Keratinocyte (primary cell): ENCODE results near the gene ZNF142. TPM values are rescaled to one million over a fixed set of nuclear protein-coding genes. Genes with fewer than 3 reads are reported as not detected.
A peak's percentile ranks its signal among the peaks of the same experiment; 100 is the strongest.

Source experiments
- DNase-seq: peaks from one replicate; pipeline ENCODE4 v3.0.0-alpha.2; 2011; ENCODE audit warnings: low read depth, missing footprints, low spot score
- FAIRE-seq: peaks from 2 replicates; lab custom pipeline; 2011; peaks lifted over from hg19 to GRCh38; lab: Jason Lieb, UNC
- H2AFZ ChIP-seq: 2 replicates; pipeline ENCODE4 v1.6.0; 2012; ENCODE audit warnings: low read length, control low read depth, inconsistent platforms; ENCODE audit not compliant: control insufficient read depth
- H3K27ac ChIP-seq: 2 replicates; pipeline ENCODE4 v1.5.1; 2011; ENCODE audit warnings: low read length; ENCODE audit not compliant: control insufficient read depth, insufficient read depth
- H3K27me3 ChIP-seq: 3 replicates; pipeline ENCODE4 v1.6.0; 2011; ENCODE audit warnings: low read length; ENCODE audit not compliant: control insufficient read depth, insufficient read depth; ENCODE audit errors: extremely low read depth
- H3K36me3 ChIP-seq, 2 experiments: 2 replicates in 1 of 2; 3 replicates in 1 of 2; pipeline ENCODE4 v1.5.1; 2011; ENCODE audit warnings: low read length in 2 of 2, mild to moderate bottlenecking in 1 of 2; ENCODE audit not compliant: control insufficient read depth in 2 of 2, insufficient read depth in 2 of 2; ENCODE audit errors: extremely low read depth in 1 of 2
- H3K4me1 ChIP-seq: 3 replicates; pipeline ENCODE4 v1.5.1; 2011; ENCODE audit warnings: low read length; ENCODE audit not compliant: control insufficient read depth, insufficient read depth; ENCODE audit errors: extremely low read depth
- H3K4me2 ChIP-seq: 3 replicates; pipeline ENCODE4 v1.6.0; 2011; ENCODE audit warnings: low read depth, low read length; ENCODE audit not compliant: control insufficient read depth, insufficient read depth; ENCODE audit errors: extremely low read depth
- H3K4me3 ChIP-seq, 3 experiments: fragments of 200-600 bp in 1 of 3; sonication (generic) in 1 of 3; 2 replicates in 2 of 3; 3 replicates in 1 of 3; pipeline ENCODE4 v1.5.1; 2011 to 2016; ENCODE audit warnings: low read length in 3 of 3, mild to moderate bottlenecking in 3 of 3, control low read depth in 2 of 3, inconsistent platforms in 1 of 3, low read depth in 1 of 3, mixed read lengths in 1 of 3, mixed run types in 1 of 3, moderate library complexity in 1 of 3; ENCODE audit not compliant: control insufficient read depth in 2 of 3, insufficient read depth in 2 of 3; ENCODE audit errors: extremely low read depth in 1 of 3
- H3K79me2 ChIP-seq: 2 replicates; pipeline ENCODE4 v1.6.0; 2012; ENCODE audit warnings: low read length; ENCODE audit not compliant: control insufficient read depth, insufficient read depth
- H3K9ac ChIP-seq: 3 replicates; pipeline ENCODE4 v1.6.0; 2011; ENCODE audit warnings: low read length; ENCODE audit not compliant: control insufficient read depth, insufficient read depth; ENCODE audit errors: extremely low read depth
- H3K9me1 ChIP-seq: 3 replicates; pipeline ENCODE4 v1.6.0; 2011; ENCODE audit warnings: low read length; ENCODE audit not compliant: control insufficient read depth, insufficient read depth; ENCODE audit errors: extremely low read depth
- H3K9me3 ChIP-seq: 2 replicates; pipeline ENCODE4 v1.5.1; 2012; ENCODE audit warnings: low read depth, low read length; ENCODE audit not compliant: control insufficient read depth
- H4K20me1 ChIP-seq: 3 replicates; pipeline ENCODE4 v1.6.0; 2011; ENCODE audit warnings: low read length; ENCODE audit not compliant: control insufficient read depth, insufficient read depth; ENCODE audit errors: extremely low read depth
- EZH2 ChIP-seq: IDR thresholded peaks from one replicate; pipeline ENCODE4 v1.6.1; 2012; ENCODE audit warnings: inconsistent platforms, mild to moderate bottlenecking, low read length, moderate library complexity
- dilution Hi-C: fragments of 300-500 bp; cut with MboI; formaldehyde crosslinking; loops from one replicate; pipeline ENCODE4 v1.7.0; 2020; ENCODE audit warnings: low sequenced_read_pairs; ENCODE audit not compliant: extremely low pct_ligation_motif_present
- polyA plus RNA-seq, 5 experiments: library from polyadenylated mRNA; depleted of rRNA in 3 of 5; stranded (reverse) in 3 of 5; stranded (forward) in 1 of 5; unstranded in 1 of 5; fragments of >200 nt; gene quantifications; 1 replicate in 1 of 5; 2 replicates in 3 of 5; 3 replicates in 1 of 5; pipeline versions ENCODE4 v1.2.1 to v1.2.3, GENCODE V29; 2011 to 2012; ENCODE audit warnings: missing spikeins in 2 of 5, low read depth in 1 of 5, low replicate concordance in 1 of 5
- TF ChIP-seq, protein P1 (sequence below), 3 experiments: IDR thresholded peaks in 1 of 3; conservative IDR thresholded peaks in 1 of 3; optimal IDR thresholded peaks in 1 of 3; 2 replicates in 2 of 3; 3 replicates in 1 of 3; pipeline versions ENCODE3 to v1.5.1; 2011; ENCODE audit warnings: low read length in 3 of 3, mild to moderate bottlenecking in 3 of 3, moderate library complexity in 2 of 3, control low read depth in 1 of 3, inconsistent platforms in 1 of 3; ENCODE audit not compliant: insufficient read depth in 2 of 3; ENCODE audit errors: extremely low read depth in 1 of 3

Gene ZNF142
- polyA plus RNA-seq, 1 donor (not counting 4 experiments of a cell fraction or from before 2014, with no cell fraction given) = 4.5 TPM

- no peaks in the 10 kb centered on the region for H3K27me3 ChIP-seq
- H3K9me1 ChIP-seq = no peaks in the 10 kb centered on the region
- H3K79me2 ChIP-seq = peaks cover 26% of the 10 kb centered on the region
- peaks cover 12% of the 10 kb centered on the region for H3K4me1 ChIP-seq
- peak within 1 kb of the TSS; percentile 91 for H2AFZ ChIP-seq
- dilution Hi-C loops = no loop called here
- peak within 1 kb of the TSS; percentile 70 to 97 (median 82) for H3K4me3 ChIP-seq
- FAIRE-seq (peak; percentile 78), DNase-seq (no peak)
- peak within 1 kb of the TSS; percentile 78 for H3K27ac ChIP-seq
- peak within 1 kb of the TSS; percentile 84 for H3K9ac ChIP-seq
- H3K36me3 ChIP-seq = peaks cover 12 to 23% of the 10 kb centered on the region in 2 experiments
- no peak for TF ChIP-seq EZH2
- TF ChIP-seq, protein P1, sequence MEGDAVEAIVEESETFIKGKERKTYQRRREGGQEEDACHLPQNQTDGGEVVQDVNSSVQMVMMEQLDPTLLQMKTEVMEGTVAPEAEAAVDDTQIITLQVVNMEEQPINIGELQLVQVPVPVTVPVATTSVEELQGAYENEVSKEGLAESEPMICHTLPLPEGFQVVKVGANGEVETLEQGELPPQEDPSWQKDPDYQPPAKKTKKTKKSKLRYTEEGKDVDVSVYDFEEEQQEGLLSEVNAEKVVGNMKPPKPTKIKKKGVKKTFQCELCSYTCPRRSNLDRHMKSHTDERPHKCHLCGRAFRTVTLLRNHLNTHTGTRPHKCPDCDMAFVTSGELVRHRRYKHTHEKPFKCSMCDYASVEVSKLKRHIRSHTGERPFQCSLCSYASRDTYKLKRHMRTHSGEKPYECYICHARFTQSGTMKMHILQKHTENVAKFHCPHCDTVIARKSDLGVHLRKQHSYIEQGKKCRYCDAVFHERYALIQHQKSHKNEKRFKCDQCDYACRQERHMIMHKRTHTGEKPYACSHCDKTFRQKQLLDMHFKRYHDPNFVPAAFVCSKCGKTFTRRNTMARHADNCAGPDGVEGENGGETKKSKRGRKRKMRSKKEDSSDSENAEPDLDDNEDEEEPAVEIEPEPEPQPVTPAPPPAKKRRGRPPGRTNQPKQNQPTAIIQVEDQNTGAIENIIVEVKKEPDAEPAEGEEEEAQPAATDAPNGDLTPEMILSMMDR (optimal IDR thresholded peaks at IDR 0.05 in 1 of 3, IDR thresholded peaks at IDR 0.05 in 1 of 3, conservative IDR thresholded peaks at IDR 0.05 in 1 of 3; ENCODE audit: extremely low read depth in 1 of 3, insufficient read depth in 2 of 3, low read length in 3 of 3) = no peak
- H4K20me1 ChIP-seq = no peaks in the 10 kb centered on the region
- H3K9me3 ChIP-seq = no peaks in the 10 kb centered on the region
- peak within 1 kb of the TSS; percentile 80 for H3K4me2 ChIP-seq
These were observed 12.5 kb upstream of the ZNF142 start, which contains the start of the genes RNF25 and STK36 for GRCh38 chr2:218671654-218672566. Gene RNF25 (minus strand): TSS chr2:218672002. CDS start chr2:218671970, 32 bp downstream. Gene STK36 (plus strand): TSS chr2:218672086. CDS start chr2:218672830, 744 bp downstream.

DNA sequence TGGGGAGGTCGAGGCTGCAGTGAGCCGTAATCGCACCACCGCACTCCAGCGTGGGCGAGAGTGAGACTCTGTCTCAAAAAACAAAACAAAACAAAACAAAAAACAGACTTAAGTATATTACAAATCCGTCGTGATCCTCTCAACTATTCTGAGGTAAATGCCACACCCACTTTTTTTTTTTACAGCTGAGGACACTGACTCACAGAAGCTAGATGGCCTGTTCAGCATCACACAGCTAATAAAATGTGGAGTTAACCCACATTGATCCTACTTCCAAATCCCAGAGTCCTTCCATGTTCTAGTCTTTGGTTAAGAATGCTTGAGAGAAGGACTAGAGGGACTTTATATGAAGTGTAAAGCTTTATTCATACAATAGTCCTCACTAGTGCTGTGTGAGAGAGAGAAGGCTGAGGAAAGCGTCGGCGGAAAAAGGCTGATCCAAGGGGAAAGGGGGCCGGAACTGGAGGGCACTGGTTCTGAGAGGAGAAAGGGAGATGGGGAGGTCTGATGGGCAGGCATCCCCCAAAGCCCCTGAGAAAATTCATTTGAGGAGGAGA lies 11.8 kb upstream of the ZNF142 start:
- H3K4me1 ChIP-seq = peaks cover 12% of the 10 kb centered on the region
- dilution Hi-C loops = no loop called here
- no peaks in the 10 kb centered on the region for H3K27me3 ChIP-seq
- peak overlapping the region; percentile 78 for H3K27ac ChIP-seq
- no peaks in the 10 kb centered on the region for H3K9me1 ChIP-seq
- peak overlapping the region; percentile 70 to 97 (median 82) for H3K4me3 ChIP-seq
- no peaks in the 10 kb centered on the region for H3K9me3 ChIP-seq
- H3K79me2 ChIP-seq = peaks cover 26% of the 10 kb centered on the region
- H3K36me3 ChIP-seq = peaks cover 15 to 23% of the 10 kb centered on the region in 2 experiments
- H3K4me2 ChIP-seq = peak overlapping the region; percentile 80
- no peaks in the 10 kb centered on the region for H4K20me1 ChIP-seq
- FAIRE-seq = no peak
- H2AFZ ChIP-seq = peak overlapping the region; percentile 91
- H3K9ac ChIP-seq = peak overlapping the region; percentile 84
- DNase-seq = no peak
- TF ChIP-seq, protein P1 (optimal IDR thresholded peaks at IDR 0.05 in 1 of 3, IDR thresholded peaks at IDR 0.05 in 1 of 3, conservative IDR thresholded peaks at IDR 0.05 in 1 of 3; ENCODE audit: extremely low read depth in 1 of 3, insufficient read depth in 2 of 3, low read length in 3 of 3) = no peak
- TF ChIP-seq EZH2 = no peak
